ENCODE data around the gene LGALS1.

- TF ChIP-seq GATA2 (IDR thresholded peaks at IDR 0.05; ENCODE audit: low read depth, low read length) (no peak), GATA3 (IDR thresholded peaks at IDR 0.05; ENCODE audit: low read depth, low read length) (no peak)
These were observed 25.8 kb downstream of the LGALS1 start for GRCh38 chr22:37701141-37701786.
